ENCODE results near the gene CFAP46. TPM values are rescaled to one million over a fixed set of nuclear protein-coding genes. Genes with fewer than 3 reads are reported as not detected.

Gene CFAP46
- total RNA-seq, 2 experiments from 2014 or later: 0.34 TPM; not detected in 1

DNA sequence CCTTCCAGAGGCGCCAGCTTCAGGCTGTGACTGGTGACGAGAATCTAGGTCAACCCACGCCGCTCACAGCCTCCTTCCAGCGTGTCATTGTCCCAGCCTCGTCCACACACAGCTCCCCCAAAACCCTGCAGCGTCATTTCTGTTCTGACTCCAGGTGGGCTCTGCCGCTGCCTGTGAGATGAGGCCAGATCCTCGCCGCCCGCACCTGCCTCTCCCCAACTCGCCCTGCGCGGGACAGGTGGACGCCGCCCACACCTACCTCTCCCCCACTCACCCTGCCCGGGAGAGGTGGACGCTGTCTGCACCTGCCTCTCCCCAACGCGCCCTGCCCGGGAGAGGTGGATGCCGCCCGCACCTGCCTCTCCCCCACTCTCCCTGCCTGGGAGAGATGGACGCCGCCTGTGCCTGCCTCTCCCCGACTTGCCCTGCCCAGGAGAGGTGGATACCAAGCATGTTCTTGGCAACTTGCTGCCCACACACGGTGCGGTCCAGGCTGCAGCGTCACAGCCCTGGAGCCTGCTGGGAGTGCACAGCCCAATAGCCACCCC lies 32.0 kb upstream of the CFAP46 start:
- CTCF ChIA-PET: no interaction called here
- POLR2A ChIA-PET: no interaction called here
- Mint-ChIP-seq H3K27me3 (peaks cover 12% of the 10 kb centered on the region), H3K9me3 (no peaks in the 10 kb centered on the region), H3K27ac (no peak overlapping the region), H3K4me1 (ENCODE audit: low read depth) (no peaks in the 10 kb centered on the region), H3K36me3 (ENCODE audit: low read depth) (no peaks in the 10 kb centered on the region), H3K4me3 (no peak overlapping the region)
- TF ChIP-seq, protein P1, sequence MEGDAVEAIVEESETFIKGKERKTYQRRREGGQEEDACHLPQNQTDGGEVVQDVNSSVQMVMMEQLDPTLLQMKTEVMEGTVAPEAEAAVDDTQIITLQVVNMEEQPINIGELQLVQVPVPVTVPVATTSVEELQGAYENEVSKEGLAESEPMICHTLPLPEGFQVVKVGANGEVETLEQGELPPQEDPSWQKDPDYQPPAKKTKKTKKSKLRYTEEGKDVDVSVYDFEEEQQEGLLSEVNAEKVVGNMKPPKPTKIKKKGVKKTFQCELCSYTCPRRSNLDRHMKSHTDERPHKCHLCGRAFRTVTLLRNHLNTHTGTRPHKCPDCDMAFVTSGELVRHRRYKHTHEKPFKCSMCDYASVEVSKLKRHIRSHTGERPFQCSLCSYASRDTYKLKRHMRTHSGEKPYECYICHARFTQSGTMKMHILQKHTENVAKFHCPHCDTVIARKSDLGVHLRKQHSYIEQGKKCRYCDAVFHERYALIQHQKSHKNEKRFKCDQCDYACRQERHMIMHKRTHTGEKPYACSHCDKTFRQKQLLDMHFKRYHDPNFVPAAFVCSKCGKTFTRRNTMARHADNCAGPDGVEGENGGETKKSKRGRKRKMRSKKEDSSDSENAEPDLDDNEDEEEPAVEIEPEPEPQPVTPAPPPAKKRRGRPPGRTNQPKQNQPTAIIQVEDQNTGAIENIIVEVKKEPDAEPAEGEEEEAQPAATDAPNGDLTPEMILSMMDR (IDR thresholded peaks at IDR 0.05): no peak
- DNase-seq (no peak), ATAC-seq (no peak)
- intact Hi-C loops (cut with micrococcal nuclease): no loop called here

DNA sequence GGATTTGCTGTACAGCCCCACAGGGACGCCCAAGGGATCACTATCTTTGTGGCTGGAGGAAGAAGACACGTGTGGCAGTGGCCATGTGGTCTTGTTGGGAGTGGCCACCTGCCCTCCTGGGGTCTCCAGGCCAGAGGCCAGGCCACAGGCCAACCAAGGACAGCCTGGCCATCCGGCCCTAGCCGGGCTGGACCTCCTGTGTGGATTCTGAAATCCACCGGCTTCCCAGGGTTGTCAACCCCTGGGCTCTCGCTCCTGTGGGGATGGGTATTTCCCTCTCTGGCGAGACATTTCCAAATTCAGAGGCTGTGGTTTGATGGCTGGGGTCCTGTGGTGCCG lies 31.5 kb upstream of the CFAP46 start:
- Mint-ChIP-seq H3K36me3 (ENCODE audit: low read depth) (no peaks in the 10 kb centered on the region), H3K9me3 (no peaks in the 10 kb centered on the region), H3K4me3 (no peak overlapping the region), H3K4me1 (ENCODE audit: low read depth) (no peaks in the 10 kb centered on the region), H3K27me3 (peaks cover 12% of the 10 kb centered on the region), H3K27ac (no peak overlapping the region)
- ChIA-PET POLR2A (no interaction called here), CTCF (no interaction called here)
- DNase-seq (no peak), ATAC-seq (no peak)
- TF ChIP-seq, protein P1 (IDR thresholded peaks at IDR 0.05): no peak
- intact Hi-C loops (cut with micrococcal nuclease): no loop called here

DNA sequence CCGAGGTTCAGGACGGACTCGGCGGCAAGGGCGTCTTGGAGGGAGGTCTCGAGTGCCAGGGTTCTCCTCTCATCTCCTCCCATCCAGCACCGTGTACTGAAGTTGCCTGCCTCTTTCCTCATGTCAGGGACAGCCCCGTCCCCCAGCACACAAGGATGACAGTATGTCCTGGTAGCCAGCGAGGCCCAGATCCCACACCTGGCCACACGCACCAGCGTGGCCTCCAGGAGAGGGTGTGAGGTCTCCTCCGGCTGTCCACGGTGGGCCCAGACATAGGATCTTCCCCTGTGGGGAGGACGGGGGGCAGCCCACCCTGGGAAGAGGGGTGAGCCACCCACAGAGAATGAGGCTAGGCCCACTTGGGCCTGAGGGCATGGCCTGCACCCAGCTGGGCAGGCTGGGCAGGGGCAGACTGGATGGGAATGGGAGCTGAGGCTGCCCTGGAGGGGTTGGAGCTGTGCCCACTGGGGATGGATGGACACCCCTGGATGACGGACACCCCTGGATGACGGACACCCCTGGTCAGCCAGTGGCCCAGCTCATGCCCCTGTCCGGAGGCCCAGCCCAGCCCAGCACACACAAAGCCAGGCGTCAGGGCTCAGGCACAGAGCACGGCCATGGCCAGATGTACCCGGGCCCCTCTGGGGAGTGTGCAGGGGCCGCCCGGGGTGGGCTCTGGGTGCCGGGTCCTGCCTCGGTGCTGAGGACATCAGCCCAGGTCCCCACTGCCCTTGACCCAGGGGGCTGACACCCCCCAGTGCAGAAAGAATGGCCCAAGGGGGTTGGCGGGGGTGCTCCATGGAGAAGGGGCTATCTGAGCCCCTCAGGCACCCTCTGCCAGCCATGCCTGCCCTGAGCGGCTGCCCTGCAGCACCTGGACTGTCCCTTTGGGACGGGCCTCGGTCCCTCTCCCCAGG lies 30.9 kb upstream of the CFAP46 start:
- TF ChIP-seq, protein P1 (IDR thresholded peaks at IDR 0.05): no peak
- ATAC-seq (no peak), DNase-seq (no peak)
- no peaks in the 10 kb centered on the region for H3K9me3 Mint-ChIP-seq
- no peaks in the 10 kb centered on the region for H3K36me3 Mint-ChIP-seq (ENCODE audit: low read depth)
- H3K4me3 Mint-ChIP-seq: no peak overlapping the region
- intact Hi-C loops (cut with micrococcal nuclease): no loop called here
- CTCF ChIA-PET: no interaction called here
- peaks cover 12% of the 10 kb centered on the region for H3K27me3 Mint-ChIP-seq
- H3K4me1 Mint-ChIP-seq (ENCODE audit: low read depth): no peaks in the 10 kb centered on the region
- H3K27ac Mint-ChIP-seq: no peak overlapping the region
- POLR2A ChIA-PET: no interaction called here

DNA sequence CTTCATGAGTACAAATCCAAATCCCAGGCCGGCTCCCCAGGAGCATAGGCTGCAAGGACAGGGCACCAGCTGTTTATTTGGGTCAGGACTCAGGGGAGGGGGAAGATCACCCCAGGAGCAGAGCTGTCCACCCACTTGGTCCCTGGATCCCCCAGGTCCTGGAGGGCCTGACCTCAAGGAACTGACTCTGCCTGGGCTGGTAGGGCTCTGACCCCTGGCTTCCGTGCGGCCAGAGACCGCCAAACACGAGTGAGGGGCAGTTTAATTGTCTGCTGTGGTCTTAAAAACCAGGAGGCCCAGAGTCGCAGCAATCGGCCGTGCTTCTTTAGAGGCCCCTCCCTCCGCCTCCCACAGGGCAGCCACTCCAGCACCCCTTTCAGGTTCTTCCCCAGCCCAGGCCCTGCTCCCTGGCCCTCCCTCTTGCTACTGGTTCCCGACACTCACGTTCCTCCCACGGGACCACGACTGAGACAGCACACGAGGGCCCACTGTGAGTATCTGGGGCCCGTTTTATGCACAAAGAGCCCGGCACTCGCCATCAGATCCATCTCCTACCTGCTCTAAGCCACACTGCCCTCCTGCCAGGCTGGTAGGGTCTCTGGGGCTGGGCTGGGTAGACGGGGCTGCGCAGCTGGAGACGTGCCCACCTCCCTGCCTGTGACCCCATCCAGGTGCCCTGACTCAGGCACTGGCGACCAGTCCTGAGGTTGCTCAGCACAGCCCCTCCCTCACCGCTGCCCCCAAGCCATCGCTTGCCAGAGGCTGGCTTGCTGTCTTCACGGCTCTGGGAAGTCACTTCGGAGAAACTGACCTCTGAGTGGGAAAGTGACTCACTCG lies 30.0 kb upstream of the CFAP46 start:
- CTCF ChIA-PET: interaction anchor here (0.9 kb wide), 1 partner anchor 32 kb away, joined by 3 read pairs; no protein-coding TSS in a partner anchor

More for the DNA sequence above, 30.0 kb upstream of the CFAP46 start:
- DNase-seq (no peak), ATAC-seq (no peak)
- no peak overlapping the region for H3K27ac Mint-ChIP-seq
- H3K4me1 Mint-ChIP-seq (ENCODE audit: low read depth): no peaks in the 10 kb centered on the region
- H3K4me3 Mint-ChIP-seq: no peak overlapping the region
- H3K27me3 Mint-ChIP-seq: peaks cover 13% of the 10 kb centered on the region
- TF ChIP-seq, protein P1 (IDR thresholded peaks at IDR 0.05): no peak
- no peaks in the 10 kb centered on the region for H3K9me3 Mint-ChIP-seq
- no peaks in the 10 kb centered on the region for H3K36me3 Mint-ChIP-seq (ENCODE audit: low read depth)
- intact Hi-C loops (cut with micrococcal nuclease): no loop called here
- POLR2A ChIA-PET: no interaction called here

Data from activated CD8-positive, alpha-beta T cell treated with anti-CD3 and anti-CD28 coated beads for 36 hours (primary cell).